ENCODE data around the gene GNAL.

The GNAL gene

DNA sequence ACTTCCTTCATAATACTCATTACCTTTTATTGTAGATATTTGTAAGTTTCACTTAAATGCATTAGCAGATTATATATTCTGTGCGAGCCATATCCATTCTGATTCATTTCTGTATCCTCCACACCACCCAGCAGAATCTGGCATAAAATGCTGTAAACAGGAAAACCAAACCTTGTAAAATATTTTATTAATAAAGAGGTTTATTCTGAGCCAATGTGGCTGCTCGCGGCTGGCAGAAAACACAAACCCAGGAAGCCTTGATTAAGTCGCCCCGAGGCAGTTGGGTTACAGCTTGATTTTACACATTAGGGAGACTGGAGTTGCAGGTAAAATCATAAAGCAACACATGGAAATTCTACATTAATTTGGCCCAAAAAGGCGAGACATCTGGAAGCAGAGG lies 40.5 kb downstream of the GNAL start:
- DNase-seq: no peak

DNA sequence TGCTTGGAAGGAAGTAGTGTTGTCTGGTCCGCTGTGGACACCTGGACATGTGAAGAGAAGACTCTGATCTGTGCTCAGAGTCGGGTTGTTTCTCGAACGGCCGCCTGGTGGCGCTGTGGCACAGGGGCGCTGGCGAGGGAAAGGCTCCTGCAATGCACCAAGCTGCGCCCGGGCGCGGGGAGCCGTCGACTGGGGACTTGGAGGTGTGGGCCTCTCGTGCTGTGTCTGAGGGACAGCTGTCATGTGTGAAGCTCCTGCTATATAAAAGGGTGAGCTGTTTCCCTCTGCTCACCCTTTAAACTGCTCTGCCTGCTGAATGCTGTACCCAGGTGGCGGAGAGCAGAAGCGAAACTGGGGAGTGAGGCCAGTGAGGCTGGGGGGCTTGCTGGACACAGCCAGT lies 44.0 kb downstream of the GNAL start:
- DNase-seq: peak; percentile 52

DNA sequence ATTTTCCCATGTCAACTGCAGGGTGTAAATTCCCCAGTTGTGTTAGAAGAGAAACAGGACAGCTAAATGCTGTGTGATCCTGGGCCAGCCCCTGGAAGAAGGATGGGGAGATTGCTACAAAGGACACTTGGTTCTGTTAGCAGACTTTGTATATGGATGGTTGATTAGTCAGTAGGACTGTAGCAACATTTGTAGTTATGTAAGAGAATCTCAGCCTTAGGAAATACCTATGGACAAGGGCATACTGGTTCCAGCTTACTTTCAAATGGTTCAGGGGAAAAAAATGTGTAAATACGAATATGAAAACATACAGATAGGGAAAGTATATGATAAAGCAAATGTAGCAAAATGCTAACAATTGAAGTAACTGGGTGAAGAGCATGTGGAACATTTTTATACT lies 47.6 kb downstream of the GNAL start:
- no peak for DNase-seq

DNA sequence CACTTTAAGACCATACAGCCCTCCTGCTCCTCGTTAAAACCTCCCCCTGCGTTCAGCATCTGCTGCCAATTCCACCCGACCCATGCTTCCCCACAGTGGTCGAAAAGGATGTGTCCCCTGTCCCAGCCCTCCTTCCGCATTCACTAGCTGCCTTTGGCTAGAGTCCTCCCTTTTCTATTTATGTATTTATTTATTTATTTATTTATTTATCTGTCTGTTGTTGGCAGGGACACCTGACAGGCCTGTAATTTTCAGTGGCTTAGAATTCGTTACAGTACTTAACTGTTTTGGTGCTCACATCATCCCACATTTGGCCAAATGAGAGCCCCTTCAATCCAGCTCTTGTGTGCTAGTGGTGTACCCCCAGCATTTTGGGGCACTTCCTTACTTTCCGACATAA lies 50.8 kb downstream of the GNAL start:
- DNase-seq: no peak

DNA sequence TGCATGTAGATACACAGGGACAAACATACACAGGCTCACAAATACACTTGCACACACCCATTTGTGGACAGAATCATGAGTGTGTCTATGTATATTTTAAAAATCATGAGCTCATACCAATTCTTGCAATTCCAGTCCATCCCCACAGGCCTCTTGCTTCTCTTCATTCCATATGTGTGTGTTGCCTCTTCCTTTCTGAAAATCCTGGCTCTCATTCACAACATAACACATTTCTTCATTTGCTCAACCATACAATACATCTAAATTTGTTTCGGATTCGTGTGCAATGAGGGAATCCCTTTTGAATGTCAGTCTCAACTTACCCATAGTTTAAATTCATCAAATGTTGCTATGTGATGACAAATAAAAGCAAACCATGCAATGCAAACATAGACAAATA lies 51.4 kb downstream of the GNAL start:
- DNase-seq: no peak

DNA sequence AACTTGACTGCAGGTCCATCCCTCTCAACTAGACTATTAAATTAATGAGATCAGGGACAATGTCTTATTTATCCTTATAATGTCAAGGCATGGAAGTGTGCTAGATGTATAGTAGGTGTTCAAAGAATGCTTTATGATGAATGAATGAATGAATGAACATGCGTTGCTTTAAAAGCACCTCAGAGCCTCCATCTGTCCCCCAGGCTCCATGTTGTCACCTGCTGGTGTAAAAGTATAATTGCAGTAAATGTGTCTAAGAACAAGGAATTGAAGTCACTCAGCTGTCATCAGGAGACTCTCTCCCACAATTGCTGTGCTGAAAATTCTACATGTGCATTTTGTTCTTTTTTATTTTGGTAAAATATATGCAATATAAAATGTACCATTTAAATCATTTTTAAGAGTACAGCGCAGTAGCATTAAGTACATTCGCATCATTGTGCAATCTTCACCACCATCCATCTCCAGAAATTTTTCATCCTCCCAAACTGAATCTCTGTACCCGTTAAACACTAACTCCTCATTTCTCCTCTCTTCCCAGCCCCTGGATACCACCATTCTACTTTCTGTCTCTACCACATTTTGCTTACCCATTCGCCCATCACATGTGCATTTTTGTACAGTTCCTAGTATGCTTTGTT lies 52.6 kb downstream of the GNAL start:
- no peak for DNase-seq

DNA sequence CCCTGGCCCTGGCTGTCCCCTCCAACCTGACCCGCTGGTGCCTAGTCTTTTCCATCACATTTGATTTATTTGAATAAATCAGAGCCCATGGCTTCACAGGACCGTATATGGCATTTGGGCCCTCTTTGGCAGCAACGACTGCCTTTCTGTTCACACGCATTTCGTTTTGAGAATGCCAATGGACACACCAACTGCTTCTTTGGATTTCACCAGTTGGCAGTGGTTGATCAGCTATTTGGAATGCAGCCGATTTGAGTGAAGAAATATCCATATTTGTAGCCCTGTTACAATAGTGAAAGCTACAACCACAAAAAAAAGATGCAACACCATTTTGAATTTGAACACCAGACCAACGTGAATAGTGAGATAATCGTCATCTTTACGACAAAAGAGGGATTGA lies 56.5 kb downstream of the GNAL start:
- DNase-seq: no peak

DNA sequence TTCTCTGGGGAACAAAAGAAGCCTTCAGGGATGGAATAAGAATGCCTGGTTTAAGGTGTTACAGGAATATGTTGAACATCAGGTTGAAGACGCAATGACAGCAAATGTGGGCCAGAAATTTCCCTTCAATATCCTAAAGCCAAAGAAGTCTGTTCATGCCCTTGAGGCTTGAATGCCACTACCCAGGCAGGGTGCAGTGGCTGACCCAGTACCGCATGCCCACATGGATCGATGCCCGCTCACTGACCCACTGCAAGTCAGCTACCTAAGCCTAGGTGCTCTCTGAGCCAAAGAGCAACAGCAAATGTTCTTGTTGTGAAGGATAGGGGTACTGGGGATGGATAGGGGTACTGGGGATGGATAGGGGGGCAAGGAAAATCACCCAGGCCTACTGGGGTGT lies 58.2 kb downstream of the GNAL start:
- DNase-seq: no peak

DNA sequence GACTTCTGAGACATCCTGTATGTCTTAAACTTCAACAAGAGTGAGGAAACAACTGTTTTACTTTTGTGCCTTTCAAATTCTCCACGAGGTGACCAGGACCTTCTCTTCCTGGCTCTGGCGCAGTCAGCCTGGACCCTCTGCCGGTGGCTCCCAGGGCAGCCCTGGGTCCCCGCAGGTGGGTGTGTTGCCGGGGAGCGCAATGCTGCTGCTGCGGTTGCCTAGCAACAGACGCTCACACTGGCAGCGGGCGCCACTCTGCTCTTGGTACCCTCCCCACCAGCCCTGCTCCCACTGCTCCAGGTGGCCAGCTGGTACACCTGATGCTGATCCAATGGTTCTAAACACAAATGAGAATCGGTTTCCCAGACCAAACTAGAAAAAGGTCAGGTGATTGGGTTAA lies 58.7 kb downstream of the GNAL start:
- no peak for DNase-seq

DNA sequence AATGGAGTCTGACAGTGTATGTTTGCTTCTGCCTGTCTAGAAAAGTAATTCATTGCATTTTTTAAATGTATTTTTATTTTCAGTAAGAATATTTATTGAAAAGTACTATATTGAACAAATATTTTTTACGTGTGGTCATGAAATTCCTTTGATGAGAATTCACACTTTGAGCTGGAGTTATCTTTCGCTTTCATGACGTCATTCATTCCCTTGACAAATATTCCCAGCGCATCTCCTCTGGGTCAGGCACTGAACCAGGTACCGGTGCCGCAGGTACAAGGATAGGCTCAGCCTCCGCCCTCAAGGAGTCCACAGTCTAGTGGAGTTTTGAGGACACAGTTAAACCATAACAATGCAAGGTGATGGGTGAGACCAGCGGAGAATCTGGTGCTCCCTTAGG lies 60.2 kb downstream of the GNAL start:
- DNase-seq: no peak

DNA sequence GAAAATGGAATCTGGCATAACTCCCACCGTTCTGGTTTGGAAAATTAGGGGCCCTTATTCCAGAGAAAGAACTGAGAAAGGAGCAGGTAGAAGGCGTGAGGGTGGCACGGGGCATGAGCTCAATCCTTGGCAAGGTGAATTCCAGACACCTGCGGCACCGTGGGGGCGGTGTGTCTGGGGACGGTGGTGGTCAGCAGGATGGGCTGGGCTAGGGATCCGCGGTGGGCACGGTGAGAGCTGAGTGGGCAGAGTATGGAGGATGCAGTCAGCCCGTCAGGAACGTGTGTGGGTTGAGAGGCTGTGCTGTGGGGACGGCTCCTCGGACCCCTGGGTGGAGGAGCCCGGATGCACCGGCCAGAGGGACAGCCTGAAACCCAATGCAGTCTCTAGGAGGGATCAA lies 61.1 kb downstream of the GNAL start:
- DNase-seq: no peak

DNA sequence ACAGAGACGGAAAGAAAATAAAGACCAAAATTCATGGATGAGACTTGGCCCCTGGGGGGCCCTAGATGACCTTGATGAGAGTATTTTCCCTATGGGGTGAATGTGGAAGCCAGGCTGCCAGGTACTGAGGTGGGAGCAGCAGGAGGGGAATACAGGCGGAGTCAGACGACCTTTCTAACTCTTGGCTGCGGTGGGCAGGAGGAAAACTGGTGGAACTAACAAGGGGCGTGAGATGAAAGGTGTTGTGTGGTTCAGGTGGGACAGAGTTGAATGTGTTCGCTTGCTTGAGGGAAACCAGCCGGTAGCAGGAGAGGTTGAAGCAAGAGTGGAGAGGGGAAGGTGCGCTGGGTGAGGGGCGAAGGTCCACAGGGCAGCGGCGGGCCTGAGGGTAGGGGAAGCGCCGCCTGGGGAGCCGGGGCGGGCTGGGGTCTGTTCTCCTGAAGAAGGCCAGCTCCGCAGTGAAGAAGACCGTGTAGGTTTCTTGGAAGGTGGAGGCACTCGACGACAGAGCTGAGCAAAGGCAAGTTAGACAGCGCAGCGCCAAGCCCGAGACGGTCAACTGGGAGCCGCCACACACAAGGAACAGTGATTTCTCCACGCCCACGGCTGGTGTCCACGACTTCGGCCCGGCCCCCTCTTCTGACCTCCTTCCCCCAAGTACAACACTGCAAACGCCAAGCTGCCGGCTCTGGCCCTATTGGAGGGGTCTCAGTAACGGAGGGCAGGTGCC lies 61.7 kb downstream of the GNAL start:
- DNase-seq: no peak

DNA sequence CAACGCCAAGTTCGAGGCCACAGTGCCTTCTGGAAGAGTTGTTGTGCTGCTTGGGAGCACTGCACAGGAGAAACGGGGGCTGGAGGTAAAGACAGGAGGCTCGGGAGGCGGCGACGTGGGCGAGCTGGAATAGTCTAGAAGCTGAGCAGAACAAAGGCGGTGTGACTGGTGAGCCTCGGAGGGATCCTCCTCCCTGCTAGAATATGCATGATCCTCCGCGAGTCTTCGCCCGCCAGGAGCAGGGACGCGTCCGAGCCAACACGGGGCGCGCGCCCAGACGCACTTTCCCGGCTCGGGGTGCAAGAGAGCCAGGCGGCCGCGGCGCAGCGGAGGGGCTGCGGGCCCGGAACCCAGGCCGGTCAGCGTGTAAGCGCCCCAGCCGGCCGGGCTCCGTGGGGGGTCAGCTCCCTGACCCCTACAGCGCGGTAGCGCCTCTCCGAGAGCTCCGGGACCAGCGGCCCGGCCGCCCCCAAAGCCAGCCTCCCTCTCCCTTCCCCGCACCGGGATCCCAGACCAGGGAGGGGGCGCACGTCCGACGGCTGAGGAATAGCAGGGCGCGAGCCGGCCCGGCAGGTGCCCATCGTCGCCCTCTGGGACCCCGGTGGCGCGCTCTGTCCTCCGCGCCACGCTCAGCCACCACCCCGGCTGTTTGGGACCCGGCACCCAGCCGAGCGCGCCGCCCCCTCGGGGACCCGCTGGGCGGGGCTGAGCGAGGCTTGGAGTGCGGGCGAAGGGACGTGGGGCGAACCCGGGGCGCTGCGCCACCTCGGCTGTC lies 62.5 kb downstream of the GNAL start:
- no peak for DNase-seq

DNA sequence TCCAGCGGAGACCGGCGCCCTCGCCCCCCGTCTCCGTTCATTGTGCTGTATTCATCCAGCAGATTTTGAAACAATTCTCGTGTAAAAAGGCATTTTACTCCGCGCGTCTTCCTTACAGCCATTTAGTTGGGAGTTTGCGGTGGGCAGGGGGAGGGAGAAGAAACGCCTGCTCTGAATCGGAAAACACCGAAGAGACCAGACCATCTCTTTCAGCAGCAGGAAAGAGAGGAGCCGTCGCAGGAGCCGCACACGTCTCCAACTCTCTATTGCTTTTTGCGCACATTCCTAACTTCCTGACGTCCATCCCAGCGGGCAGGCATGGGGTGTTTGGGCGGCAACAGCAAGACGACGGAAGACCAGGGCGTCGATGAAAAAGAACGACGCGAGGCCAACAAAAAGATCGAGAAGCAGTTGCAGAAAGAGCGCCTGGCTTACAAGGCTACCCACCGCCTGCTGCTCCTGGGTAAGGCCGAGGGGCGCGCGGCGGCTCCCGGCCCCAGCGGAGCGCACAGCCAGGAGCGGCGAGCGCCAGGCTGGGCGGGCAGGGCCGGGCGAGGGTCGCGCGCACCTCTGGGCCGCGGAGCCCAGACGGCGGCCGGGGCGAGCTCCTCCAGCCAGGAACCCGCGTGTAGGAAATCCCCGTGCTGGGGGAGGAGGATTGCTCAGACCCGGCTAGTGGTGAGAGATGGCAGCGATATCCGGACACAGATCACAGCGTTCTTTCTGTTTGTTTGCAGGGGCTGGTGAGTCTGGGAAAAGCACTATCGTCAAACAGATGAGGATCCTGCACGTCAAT lies 63.2 kb downstream of the GNAL start:
- peak; percentile 6 for DNase-seq

DNA sequence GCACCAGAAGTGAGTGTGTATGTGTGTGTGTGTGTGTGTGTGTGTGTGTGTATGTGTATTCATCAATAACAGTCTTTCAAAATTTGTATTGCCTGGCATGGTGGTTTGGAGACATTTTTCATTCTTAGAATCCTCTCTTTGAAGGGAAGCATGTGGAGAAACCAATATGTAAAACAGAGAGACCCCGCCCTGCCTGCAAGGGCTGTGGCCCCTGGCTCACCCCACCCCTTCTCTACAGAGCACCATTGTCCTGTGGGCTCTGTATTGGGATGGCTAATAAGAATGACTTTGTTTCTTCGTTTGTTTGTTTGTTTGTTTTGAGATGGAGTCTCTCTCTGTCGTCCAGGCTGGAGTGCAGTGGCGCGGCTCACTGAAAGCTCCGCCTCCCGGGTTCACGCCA lies 65.9 kb downstream of the GNAL start:
- DNase-seq: no peak

DNA sequence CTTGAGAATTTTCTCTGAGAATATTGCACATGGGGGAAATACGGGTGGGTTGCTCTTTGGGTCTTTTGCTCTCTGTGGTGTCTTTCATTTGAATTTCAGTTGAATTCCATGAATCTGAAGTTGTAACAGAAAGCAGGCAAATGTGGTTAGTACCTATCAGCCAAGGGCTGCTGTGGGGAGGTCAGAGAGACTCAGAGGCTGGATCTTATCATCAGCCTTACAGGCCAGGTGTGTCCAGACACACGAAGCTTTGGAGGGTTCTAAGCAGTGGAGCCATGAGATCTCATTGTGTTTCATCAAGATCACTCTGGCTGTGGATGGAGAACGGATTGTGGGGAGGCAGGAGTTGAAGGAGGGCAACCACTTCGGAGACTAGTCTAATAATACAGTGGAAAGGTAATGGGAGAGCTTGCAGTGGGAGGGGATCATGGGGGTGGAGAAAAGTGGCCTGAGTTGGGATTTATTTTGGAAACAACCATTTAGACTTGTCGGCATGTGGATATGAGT lies 68.1 kb downstream of the GNAL start:
- DNase-seq: no peak

DNA sequence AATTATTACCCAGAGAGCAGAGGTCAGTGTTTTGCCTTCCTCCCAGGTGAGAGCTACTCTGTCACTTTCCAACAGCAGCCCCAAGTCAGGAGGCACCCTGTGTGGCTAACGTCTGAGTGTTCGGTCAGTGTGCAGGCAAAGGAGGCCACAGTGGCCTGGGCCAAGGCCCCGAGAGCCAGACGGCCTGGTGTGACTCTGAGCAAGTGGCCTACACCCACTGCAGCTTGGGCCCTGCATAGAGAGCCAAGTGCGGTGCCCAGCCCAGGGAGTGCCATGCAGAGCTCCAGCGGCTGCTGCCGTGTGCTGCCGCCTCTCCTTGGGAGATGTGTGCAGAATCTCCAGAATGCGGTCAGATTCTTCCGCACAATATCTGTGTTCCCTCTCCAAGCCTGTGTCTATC lies 70.4 kb downstream of the GNAL start:
- no peak for DNase-seq

DNA sequence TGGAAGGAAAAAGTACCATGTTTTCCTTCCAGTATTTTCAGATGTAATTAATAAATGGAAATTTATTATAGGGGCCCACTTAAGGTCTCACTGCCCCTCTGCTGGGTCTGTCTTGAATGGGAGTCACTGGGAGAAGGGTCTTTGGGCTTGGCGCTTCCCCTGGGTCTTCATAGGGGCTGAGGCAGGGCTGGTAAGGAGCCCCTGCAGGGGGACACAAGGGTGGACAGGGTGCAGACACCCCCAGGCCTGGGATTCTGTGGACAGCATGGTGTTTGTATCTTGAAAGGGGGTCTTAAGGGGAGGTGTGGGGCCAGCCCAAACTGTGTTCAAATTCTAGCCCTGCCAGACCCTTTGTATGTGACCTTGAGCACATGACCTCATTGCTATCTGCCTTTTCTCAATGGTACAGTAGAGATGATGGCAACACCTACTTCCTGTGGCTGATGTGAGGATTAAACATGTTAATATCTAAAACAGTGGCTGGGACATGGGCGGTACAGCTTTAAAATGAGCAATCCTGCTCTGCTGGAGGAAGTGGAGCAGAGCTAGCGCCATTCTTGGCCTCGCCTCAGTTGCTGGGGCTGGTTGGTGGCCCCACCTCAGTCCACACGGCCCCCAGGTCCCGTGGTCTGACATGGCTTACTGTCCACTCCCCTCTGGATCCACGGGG lies 71.6 kb downstream of the GNAL start:
- no peak for DNase-seq

DNA sequence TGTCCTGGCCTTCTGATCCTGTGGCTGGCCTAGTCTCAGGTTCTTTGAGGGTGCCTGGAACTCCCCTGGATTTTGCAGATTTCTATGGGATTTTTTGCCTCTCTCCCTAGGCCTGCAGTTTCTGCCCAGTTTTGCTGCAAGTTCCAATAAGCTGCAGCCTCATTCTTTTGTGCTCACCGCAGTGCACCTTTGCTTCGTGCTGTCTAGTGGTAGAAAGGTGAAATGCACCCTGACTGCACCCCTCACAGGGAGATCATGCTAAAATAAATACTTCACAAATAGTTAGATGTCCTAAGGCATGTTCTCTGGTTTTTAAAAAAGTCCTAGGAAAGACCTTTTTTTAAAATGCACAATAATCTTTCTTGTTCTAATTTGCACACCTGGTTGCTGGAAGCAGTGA lies 72.5 kb downstream of the GNAL start:
- no peak for DNase-seq

DNA sequence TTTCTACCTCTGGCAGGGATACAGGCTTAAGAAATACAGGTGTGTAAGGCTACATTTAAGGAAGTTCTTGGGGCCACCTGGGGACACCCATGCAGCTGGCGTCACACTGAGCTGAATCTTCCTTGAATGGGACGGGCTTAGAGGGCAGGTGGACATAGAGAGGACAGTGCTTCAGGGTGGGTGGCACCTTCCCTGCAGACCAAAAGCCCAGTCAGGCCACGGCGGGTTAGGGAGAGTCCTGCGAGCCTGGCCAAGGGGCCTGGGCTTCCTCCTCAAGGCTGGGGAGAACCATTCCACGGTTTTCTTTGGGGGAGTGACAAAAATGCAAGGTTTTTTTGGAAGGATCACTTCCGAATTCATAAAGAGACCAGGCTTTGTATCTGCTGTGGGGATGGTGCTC lies 73.4 kb downstream of the GNAL start:
- DNase-seq: no peak

DNA sequence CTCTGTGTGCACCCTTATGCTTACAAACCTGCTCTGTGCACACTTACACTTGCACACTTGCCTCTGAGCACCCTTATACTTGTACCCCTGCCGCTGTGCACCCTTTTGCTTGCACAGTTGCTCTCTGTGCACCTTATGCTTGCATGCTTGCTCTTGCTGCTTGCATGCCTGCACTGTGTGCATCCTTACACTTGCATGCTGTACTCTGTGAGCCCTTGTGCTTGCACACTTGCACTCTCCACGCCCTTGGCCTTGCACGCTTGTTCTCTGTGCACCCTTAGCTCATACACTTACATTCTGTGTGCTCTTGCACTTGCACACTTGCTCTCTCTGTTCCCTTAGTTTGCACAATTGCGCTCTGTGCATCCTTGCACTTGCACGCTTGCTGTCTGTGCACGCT lies 78.3 kb downstream of the GNAL start:
- no peak for DNase-seq

DNA sequence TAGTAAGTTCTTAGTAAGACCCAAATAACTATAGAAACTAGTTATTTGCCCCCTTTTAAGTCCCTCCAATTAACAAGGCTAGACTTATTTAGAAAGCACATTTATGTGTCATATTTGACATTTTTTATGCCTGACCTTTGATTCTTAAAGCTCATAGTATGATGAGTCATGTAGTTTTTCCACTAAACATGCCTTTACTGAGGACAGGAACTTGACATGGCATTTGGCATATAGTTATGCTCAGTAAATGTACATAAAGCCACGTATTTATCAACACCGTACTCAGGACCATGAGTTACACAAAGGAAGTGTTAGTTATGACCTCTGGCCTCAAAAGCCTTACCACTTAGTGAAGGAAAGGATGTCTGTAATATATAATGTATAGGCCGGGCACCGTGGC lies 78.9 kb downstream of the GNAL start:
- DNase-seq: peak; percentile 21

All from fibroblast of skin of abdomen (primary cell).